ENCODE results near the gene PRR19.
A peak's percentile ranks its signal among the peaks of the same experiment; 100 is the strongest.

The PRR19 gene

GRCh38 chr19:42284066-42284501, 17.8 kb upstream of the PRR19 start:
- peak; percentile 97 for DNase-seq (ENCODE audit: low spot score)

GRCh38 chr19:42284591-42285341, 17.2 kb upstream of the PRR19 start:
- DNase-seq (ENCODE audit: low spot score), result no peak

- no peak for DNase-seq (ENCODE audit: low spot score)
These were observed 16.4 kb upstream of the PRR19 start for GRCh38 chr19:42285541-42285941.

- DNase-seq (ENCODE audit: low spot score), result no peak
These were observed 16.0 kb upstream of the PRR19 start for GRCh38 chr19:42285988-42286348.

- no peak for DNase-seq (ENCODE audit: low spot score)
These were observed 15.4 kb upstream of the PRR19 start for GRCh38 chr19:42286349-42287016.

- DNase-seq (ENCODE audit: low spot score), result no peak
These were observed 14.7 kb upstream of the PRR19 start for GRCh38 chr19:42287017-42287826.

GRCh38 chr19:42287827-42288107, 14.2 kb upstream of the PRR19 start:
- no peak for DNase-seq (ENCODE audit: low spot score)

GRCh38 chr19:42288387-42288786, 13.5 kb upstream of the PRR19 start:
- DNase-seq (ENCODE audit: low spot score), result no peak

GRCh38 chr19:42288881-42289555, 12.9 kb upstream of the PRR19 start:
- DNase-seq (ENCODE audit: low spot score), result no peak

- DNase-seq (ENCODE audit: low spot score), result no peak
These were observed 12.3 kb upstream of the PRR19 start for GRCh38 chr19:42289556-42290041.

GRCh38 chr19:42290136-42290522, 11.8 kb upstream of the PRR19 start:
- DNase-seq (ENCODE audit: low spot score), result no peak

GRCh38 chr19:42290523-42291434, 11.2 kb upstream of the PRR19 start:
- no peak for DNase-seq (ENCODE audit: low spot score)

GRCh38 chr19:42291435-42291810, 10.5 kb upstream of the PRR19 start:
- no peak for DNase-seq (ENCODE audit: low spot score)

- no peak for DNase-seq (ENCODE audit: low spot score)
These were observed 9.6 kb upstream of the PRR19 start for GRCh38 chr19:42292042-42292960.

GRCh38 chr19:42292963-42293362, 9.0 kb upstream of the PRR19 start:
- DNase-seq (ENCODE audit: low spot score), result no peak

GRCh38 chr19:42293540-42293939, 8.4 kb upstream of the PRR19 start:
- no peak for DNase-seq (ENCODE audit: low spot score)

- DNase-seq (ENCODE audit: low spot score), result no peak
These were observed 8.0 kb upstream of the PRR19 start for GRCh38 chr19:42293948-42294347.

GRCh38 chr19:42294471-42295137, 7.3 kb upstream of the PRR19 start:
- DNase-seq (ENCODE audit: low spot score), result no peak

GRCh38 chr19:42295342-42295741, 6.6 kb upstream of the PRR19 start:
- DNase-seq (ENCODE audit: low spot score), result no peak
